T-helper 1 cell (primary cell): Measurements from ENCODE around the gene PPP6R2.
A peak's percentile ranks its signal among the peaks of the same experiment; 100 is the strongest.

Experiments used
- DNase-seq, 5 donors: peaks; one replicate each; pipeline ENCODE4 v3.0.0-alpha.2; 2012 to 2020

Gene PPP6R2

DNA sequence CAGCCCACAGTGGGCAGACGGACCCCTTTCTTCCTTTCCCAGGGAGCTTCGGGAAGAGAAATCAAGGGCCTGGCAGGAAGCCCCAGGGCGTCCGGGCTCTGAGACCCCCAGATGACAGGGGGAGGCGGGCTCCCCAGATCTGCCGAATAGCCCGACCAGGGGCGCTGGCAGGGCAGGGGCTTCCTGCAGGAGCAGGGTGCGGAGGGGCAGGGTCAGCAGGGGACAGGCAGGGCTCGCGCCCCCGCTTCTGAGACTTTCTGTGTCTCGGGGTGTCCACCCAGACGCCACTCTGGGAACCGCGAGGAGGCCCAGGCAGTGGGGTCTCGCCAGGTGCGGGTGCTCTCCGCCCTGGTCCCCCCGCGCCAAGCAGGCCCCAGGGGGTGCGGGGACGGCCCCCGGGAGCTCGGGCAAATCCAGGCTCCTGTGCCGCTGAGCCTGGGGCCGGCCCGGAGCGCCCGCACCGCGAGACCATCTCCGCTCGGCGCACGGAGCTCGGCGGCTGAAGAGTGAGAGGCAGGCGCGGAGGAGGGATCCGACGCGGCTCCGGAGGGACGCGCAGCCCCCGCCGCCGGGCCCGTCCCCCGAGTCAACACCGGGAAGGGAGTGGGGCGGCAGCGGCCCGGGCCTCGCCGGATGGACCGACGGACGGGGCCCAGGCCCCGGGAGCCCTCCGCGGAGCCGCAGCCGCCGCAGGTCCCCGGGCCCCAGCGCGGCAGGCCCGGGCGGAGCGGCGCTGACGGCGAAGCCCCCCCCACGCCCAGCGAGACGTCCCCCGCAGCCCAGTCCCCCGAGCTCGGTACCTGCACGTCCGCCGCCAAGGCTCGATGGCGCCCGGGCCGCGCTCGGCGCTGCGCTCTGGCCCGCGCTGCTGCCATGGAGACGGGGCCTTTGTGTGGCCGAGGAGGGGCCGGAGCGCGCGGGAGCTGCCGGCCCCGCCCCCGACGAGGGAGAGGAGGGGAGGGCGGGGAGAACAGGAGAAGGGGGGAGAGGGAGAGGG is 36.1 kb upstream of the PPP6R2 start, which contains the start of gene PLXNB2:
Gene PLXNB2, minus strand, starts transcription at position 894 of the 997 bp plus-strand sequence. CDS start 17,062 bp downstream, outside the sequence.
- peak in 1 of 5 donors; percentile 37 for DNase-seq

DNA sequence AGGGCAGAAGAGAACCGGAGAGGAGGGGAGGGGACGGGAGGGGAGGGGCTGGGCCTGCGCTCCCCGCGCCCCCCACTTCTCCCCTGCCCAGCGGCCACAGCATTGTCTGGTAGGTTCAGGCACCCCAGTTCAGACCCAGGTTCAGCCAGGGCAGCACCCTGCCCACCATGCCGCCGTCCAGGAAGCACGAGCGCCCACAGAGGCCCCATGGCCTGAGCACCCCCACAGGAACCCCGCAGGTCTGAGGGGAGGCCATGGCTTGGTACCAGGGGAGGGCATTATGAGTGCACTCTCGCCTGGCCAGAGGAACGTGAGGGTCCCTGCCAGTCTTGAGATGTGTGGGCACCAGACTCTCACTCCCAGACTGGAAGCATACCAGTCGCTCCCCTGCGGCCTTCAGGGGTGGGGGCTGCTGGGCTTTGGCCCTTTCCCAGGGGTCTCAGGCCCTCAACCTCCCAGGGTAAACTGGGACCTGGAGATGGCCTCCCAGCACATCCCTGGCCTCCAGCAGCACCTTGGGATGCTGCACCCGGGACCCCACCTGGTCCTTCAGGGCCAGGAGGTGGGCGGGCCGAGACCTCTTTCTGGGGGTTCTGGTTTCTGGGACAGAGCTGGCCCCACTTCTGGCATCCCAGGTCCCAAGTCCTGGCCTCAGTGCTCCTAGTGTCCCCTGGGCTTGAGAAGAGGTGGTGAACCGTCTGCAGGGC is 35.1 kb upstream of the PPP6R2 start:
- no peak for DNase-seq

DNA sequence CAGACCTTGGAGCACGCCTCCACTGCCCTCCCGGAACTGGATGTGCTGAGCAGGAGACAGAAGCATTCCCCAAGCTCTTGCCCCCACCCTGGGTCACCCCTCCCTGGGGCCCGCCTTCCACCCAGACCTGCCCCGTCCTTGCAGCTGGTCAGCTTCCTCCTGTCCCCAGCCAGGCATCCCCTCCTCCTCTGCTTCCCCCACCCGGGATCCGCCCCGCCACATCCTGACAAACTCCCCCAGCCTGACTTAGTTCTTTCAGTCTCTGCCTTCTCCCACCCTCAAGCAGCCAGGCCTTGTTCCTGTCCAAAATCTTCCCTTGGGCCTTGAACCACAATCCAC is 34.6 kb upstream of the PPP6R2 start:
- DNase-seq = no peak

GRCh38 chr22:50308986-50309600 is 34.0 kb upstream of the PPP6R2 start:
- no peak for DNase-seq

- no peak for DNase-seq
Measured at GRCh38 chr22:50309601-50309991, 33.5 kb upstream of the PPP6R2 start.

DNA sequence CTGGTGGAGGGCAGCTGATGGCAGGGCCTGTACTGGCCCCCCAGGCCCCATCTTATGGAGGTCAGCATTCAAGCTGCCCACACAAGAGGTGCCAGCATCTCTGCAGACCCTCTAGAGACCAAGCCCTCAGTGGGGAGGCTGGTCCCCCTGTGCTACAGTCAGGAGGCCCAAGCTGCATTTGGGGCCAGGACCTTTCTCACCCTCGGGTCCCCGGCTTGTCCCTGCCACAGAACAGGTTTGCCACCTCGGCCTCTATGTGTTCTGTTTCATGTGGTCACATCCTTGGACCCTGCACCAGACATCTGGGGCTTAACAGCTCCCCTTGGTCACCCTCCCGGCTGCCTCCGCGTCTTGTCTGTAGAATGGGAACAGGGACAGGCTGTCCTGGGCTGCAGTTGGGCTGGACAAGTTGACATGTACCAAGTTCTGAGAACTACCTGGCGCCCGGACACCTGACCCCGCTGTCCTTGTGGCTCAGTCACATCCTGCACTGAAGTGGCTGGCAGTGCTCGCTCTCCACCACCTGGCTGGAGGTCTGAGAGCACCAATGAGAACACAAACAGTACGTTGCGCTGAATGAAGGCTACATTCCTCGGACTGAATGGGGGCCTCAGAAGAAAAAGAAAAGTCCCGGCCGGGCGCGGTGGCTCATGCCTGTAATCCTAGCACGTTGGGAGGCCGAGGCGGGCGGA is 33.0 kb upstream of the PPP6R2 start:
- no peak for DNase-seq

DNA sequence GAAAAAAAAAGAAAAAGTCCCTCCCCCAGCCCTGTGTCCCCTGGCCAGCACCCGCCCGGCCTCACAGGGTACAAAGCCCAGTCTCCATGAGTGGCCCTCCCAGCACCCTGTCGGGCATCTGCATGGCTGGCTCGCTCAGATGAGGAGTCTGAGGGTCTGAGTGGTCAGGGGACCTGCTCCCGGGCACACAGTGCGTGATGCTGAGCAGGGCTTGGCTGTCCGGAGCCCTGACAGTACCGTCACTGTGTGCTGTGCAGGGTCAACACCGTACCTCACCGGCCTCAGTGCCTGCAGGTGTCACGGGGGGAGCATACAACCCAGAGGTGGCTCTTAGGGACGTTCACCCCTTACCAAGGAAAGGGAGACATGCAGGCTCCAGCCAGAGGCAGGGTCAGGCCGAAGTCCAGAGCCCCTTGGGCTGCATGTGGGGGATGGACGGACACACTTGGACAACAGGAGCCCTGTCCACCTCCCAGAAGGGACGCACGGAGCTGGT is 32.1 kb upstream of the PPP6R2 start:
- no peak for DNase-seq

DNA sequence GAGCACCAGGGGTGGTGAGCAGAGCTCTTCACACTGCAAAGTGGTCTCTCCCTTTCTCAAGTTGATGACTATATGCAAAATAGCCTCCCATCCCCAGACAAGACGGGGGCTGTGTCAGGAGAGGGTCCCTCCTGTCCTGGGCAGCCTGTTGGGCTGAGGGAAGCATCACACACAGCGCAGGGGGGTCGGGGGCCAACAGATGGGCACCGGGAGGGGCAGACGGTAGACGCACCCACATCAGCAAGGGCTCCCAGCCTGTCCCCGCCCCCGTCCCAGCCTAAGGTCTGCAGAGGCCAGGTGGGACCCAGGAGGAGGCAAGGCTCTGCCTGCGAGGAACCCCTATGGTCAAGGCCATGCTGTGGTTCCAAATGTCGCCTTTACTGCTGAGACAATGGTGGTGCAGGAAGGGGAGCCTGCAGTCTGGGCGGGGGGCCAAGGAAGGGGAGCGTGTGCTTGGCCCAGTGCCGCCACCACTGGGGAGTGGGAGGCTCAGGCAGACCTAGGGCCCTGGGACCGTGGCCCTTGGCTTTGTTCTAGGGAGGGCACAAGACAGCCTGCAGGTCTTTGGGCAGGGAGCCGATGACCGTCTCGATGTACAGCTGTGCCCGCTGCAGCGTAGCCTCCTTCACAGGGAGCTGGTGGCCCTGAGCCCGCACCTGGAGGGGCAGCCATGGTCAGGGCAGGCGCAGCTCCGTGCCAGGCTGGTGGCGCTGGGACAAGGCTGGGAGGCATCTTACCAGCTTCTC is 31.3 kb upstream of the PPP6R2 start:
- no peak for DNase-seq

DNA sequence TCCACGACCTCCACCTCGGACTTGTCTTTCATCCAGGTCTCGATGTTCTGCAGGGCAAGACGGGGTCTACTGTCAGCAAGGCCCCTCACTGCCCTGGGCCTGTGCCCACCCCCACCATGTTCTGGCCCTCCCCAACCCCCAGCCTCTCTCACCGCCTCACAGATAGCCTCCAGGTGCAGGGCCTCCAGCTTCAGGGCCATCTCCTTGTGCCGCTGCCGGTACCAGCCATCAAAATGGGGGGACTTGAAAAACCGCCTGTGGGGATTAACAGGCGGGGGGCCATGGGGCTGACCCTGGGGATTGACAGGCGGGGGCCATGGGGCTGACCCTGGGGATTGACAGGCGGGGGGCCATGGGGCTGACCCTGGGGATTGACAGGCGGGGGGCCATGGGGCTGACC is 30.8 kb upstream of the PPP6R2 start:
- DNase-seq = no peak

DNA sequence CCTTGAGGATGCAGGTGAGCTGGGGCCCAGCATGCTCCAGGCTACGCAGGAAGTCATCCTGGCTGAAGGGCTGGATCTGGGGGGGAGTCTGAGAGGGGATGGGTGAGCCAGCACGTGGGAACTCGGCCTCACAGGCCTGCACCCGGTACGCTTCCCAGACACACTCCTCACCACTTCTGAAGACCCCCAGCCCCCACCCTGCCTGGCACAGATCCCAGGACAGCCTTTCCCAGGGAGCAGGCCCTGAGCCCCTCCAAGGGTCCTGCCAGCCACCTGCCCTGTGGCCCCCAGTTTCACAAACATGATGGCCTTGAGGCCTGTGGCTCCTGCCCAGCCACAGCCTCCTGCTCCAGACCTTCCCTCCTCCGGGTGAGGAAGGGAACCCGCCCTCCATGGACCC is 30.1 kb upstream of the PPP6R2 start:
- no peak for DNase-seq

DNA sequence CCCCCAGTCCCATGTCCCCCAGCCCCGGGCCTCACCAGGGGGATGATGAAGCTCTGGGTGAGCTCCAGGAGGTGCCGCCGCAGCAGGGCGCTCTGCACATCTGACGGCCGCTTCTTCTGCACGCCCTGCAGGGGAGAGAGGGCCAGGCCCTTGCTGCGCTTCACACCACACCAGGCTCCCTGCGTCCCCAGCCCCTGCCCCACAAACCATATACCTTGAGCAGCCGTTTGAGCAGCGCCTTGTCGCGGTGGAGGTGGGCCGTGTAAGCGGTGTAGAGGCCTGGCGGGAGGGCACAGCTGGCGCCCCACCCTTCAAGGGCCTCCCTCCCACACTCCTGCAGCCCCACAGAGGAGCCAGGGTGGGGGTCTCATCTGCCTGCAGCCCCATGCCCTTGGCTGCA is 29.5 kb upstream of the PPP6R2 start:
- no peak for DNase-seq

- DNase-seq = no peak
Measured at GRCh38 chr22:50314081-50314454, 29.1 kb upstream of the PPP6R2 start.

DNA sequence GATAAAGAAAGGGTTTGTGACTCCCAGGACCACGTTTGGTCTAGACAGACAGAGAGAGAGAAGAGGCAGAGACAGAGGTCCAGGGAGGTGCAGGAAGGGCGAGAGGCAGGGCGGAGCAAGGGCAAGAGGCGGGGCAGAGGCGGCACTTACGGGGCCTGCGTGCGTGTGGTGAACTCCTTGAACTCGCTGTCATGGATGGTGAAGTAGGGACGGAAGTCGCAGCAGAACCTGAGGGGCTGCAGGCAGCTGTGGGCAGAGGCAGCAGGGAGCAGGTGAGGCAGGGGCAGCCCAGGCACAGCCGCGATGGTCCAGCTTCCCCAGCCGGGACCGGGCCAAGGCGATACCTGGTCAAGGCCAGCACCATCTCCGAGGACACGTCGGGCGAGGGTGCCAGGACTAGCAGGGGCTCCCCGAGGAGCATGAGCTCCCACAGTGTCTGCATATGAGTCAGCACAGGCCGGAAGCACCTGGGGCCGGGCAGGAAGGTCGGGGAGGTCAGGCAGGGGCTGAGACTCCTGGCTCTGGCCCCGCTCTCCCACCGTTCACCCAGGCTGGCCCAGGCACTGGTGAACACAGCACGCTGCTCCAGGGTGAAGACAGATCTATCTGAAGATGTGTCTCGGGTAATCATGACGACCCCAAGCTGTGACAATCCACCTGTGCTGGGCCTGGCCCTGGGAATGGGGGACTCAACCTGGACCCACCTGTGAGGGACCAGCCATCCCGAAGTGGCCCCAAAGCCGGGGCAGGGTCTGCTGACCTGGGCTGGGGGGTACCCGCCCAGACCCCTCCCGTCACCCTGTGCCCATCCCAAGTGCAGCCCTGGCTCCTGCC is 28.5 kb upstream of the PPP6R2 start:
- peak in 3 of 5 donors; percentile 36 to 84 (median 55) for DNase-seq

DNA sequence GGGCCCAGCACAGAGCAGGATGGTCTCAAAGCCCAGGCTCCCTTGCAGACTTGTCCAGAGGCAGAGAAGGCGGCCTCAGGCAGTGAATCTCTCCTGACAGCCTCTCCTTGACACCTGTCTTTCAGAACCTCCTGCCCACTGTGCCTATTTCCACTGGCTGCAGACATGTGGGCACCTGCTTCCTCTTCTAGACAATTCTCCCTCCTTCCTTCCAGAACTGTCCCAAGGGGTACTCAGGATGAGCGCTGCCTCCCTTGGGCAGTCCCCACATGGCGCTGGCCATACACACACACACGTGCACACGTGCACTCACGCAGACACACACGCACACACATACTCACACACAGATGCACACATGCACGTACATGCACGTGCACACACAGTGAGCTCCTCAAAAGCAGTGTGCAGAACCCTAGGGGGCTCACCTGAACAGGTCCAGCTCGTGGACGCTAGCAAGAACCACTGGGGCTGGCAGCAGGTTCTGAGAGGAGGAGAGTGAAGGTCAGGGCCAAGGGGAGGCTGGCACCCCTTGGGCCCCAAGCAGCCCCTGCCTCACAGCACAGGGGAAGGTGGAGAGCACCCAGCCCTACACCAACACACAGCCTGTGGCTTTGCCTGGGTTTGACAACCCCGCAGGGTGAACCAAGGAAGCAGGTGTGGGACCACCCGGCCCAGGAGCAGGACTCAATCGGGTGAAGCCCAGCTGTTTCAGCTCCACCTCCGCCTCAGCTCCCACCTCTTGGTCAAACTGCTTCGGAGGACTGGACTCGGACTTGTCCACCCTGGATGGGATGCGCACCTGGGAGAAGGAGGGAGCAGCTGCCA is 27.6 kb upstream of the PPP6R2 start:
- DNase-seq = no peak

GRCh38 chr22:50316114-50317065 is 26.7 kb upstream of the PPP6R2 start:
- no peak for DNase-seq

DNA sequence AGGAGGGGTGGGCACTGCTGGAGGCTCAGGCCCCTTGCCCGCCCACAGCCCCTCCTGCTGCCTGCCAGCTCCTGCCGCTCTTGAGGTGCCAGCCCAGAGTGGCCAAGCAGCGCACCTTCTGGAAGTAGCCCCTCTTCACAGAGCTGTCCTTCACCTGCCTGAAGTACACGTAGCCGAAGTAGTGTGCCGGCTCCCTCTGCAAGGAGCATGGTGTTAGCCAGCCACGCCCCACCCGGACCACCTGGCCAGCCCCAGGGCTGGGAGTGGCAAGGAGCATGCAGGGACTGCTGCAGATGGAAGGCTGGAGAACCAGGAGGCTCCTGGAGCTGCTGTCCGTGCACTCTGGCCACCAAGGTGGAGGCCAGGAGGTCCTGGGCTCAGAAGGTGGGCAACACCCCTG is 25.9 kb upstream of the PPP6R2 start:
- DNase-seq = no peak

- DNase-seq = no peak
Measured at GRCh38 chr22:50317674-50318073, 25.5 kb upstream of the PPP6R2 start.

GRCh38 chr22:50318356-50318697 is 24.8 kb upstream of the PPP6R2 start:
- DNase-seq = no peak
